ENCODE results near the gene SMTNL1.

- TF ChIP-seq, protein P1, sequence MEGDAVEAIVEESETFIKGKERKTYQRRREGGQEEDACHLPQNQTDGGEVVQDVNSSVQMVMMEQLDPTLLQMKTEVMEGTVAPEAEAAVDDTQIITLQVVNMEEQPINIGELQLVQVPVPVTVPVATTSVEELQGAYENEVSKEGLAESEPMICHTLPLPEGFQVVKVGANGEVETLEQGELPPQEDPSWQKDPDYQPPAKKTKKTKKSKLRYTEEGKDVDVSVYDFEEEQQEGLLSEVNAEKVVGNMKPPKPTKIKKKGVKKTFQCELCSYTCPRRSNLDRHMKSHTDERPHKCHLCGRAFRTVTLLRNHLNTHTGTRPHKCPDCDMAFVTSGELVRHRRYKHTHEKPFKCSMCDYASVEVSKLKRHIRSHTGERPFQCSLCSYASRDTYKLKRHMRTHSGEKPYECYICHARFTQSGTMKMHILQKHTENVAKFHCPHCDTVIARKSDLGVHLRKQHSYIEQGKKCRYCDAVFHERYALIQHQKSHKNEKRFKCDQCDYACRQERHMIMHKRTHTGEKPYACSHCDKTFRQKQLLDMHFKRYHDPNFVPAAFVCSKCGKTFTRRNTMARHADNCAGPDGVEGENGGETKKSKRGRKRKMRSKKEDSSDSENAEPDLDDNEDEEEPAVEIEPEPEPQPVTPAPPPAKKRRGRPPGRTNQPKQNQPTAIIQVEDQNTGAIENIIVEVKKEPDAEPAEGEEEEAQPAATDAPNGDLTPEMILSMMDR (IDR thresholded peaks at IDR 0.05): no peak
- TF ChIP-seq POLR2A (IDR thresholded peaks at IDR 0.05): no peak
These were observed 22.8 kb downstream of the SMTNL1 start for GRCh38 chr11:57560146-57560545.

All from thyroid gland (tissue), 4 donors.